DND-41 (cell line): ENCODE measurements around the gene PRR14L.

Experiments used
- EZH2 ChIP-seq: IDR thresholded peaks from 3 replicates; pipeline ENCODE4 v1.6.1; 2012; ENCODE audit warnings: borderline replicate concordance, low read depth, mild to moderate bottlenecking, moderate library complexity, low read length, inconsistent platforms; ENCODE audit not compliant: severe bottlenecking
- TF ChIP-seq, protein P1 (sequence below): IDR thresholded peaks from 2 replicates; pipeline ENCODE4 v1.5.1; 2012; ENCODE audit warnings: borderline replicate concordance, low read length, moderate library complexity, mild to moderate bottlenecking; ENCODE audit not compliant: poor library complexity, severe bottlenecking; ENCODE audit errors: extremely low read depth

DNA sequence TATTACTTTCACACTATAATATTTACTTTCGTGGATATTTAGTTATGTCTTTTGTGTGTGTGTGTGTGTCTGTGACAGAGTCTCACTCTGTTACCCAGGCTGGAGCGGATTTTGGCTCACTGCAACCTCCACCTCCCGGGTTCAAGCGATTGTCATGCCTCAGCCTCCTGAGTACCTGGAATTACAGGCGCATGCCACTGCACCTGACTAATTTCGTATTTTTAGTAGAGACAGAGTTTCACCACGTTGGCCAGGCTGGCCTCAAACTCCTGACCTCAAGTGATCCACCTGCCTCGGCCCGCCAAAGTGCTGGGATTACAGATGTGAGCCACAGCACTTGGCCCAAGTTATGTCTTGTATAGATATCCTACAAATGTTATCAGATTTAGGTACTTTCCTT is 97.8 kb downstream of the PRR14L start:
- TF ChIP-seq, protein P1, sequence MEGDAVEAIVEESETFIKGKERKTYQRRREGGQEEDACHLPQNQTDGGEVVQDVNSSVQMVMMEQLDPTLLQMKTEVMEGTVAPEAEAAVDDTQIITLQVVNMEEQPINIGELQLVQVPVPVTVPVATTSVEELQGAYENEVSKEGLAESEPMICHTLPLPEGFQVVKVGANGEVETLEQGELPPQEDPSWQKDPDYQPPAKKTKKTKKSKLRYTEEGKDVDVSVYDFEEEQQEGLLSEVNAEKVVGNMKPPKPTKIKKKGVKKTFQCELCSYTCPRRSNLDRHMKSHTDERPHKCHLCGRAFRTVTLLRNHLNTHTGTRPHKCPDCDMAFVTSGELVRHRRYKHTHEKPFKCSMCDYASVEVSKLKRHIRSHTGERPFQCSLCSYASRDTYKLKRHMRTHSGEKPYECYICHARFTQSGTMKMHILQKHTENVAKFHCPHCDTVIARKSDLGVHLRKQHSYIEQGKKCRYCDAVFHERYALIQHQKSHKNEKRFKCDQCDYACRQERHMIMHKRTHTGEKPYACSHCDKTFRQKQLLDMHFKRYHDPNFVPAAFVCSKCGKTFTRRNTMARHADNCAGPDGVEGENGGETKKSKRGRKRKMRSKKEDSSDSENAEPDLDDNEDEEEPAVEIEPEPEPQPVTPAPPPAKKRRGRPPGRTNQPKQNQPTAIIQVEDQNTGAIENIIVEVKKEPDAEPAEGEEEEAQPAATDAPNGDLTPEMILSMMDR: no peak
- no peak for TF ChIP-seq EZH2
